ENCODE data around the gene CCDC47. TPM values are rescaled to one million over a fixed set of nuclear protein-coding genes. Genes with fewer than 3 reads are reported as not detected.

CCDC47 gene
- total RNA-seq, 1 experiment from 2014 or later = 79.4 TPM

GRCh38 chr17:63698886-63699637 lies 74.3 kb downstream of the CCDC47 start:
- H2AFZ ChIP-seq (ENCODE audit: low read length) = no peak overlapping the region
- peaks cover 5% of the 10 kb centered on the region for H3K27me3 Mint-ChIP-seq (ENCODE audit: low read depth)
- H3K9ac ChIP-seq (ENCODE audit: extremely low read depth, insufficient read length, low read length) = peak overlapping the region; percentile 1
- no peaks in the 10 kb centered on the region for H3K79me1 ChIP-seq (ENCODE audit: insufficient read depth, low read depth, low read length, poor library complexity, severe bottlenecking)
- no CpG with 5 or more reads among the region's 45 CpGs for WGBS (ENCODE audit: extremely low coverage, insufficient read length, low lambda C conversion rate)
- no peak overlapping the region for H4K91ac ChIP-seq (ENCODE audit: insufficient read length, low read depth, low read length)
- H3K79me2 ChIP-seq (ENCODE audit: insufficient read depth, low read length) = no peaks in the 10 kb centered on the region
- H3K27me3 ChIP-seq (ENCODE audit: insufficient read depth, low read length) = no peaks in the 10 kb centered on the region
- peaks cover 43 to 48% of the 10 kb centered on the region in 2 experiments for H3K4me1 Mint-ChIP-seq
- no peaks in the 10 kb centered on the region for H4K20me1 ChIP-seq (ENCODE audit: control insufficient read depth, insufficient read depth, insufficient read length)
- H3K4me1 ChIP-seq (ENCODE audit: insufficient read depth, low read length) = no peaks in the 10 kb centered on the region; the same call in 1 of the 2 replicates
- no peak overlapping the region for H3K14ac ChIP-seq (ENCODE audit: insufficient read depth, low read length)
- peaks cover 4 to 41% (median 14%) of the 10 kb centered on the region in 3 experiments for H3K36me3 Mint-ChIP-seq (ENCODE audit: insufficient read depth in 1 of 3, low read depth in 3 of 3)
- H2BK12ac ChIP-seq (ENCODE audit: insufficient read length, low read depth, low read length) = no peak overlapping the region
- no peak overlapping the region for H2BK15ac ChIP-seq (ENCODE audit: low read depth, low read length)
- H3T11ph ChIP-seq (ENCODE audit: low read length) = no peak overlapping the region
- no peak overlapping the region for H3K27ac Mint-ChIP-seq
- no peaks in the 10 kb centered on the region for H3K9me3 Mint-ChIP-seq
- no peak overlapping the region for H2BK120ac ChIP-seq (ENCODE audit: low read depth, low read length, poor library complexity, severe bottlenecking)
- H2BK20ac ChIP-seq (ENCODE audit: low read depth, low read length, poor library complexity, severe bottlenecking) = no peak overlapping the region
- no peak overlapping the region for H4K8ac ChIP-seq (replicated peaks; ENCODE audit: insufficient read length, low read depth, low read length)
- no peak overlapping the region for H3K4ac ChIP-seq (ENCODE audit: low read depth, low read length)
- peak overlapping the region; percentile 41 for H3K4me2 ChIP-seq (ENCODE audit: insufficient read depth, insufficient read length, low read length)
- no peak overlapping the region for H4K5ac ChIP-seq (ENCODE audit: insufficient read length, low read depth, low read length)
- H3K23me2 ChIP-seq (ENCODE audit: insufficient read length, low read depth, low read length, poor library complexity, severe bottlenecking) = peaks cover 20% of the 10 kb centered on the region
- DNase-seq = peak; percentile 75
- H3K56ac ChIP-seq (ENCODE audit: insufficient read length, low read depth, low read length) = no peak overlapping the region
- H3K9me3 ChIP-seq (ENCODE audit: control insufficient read depth, low read depth, low read length) = no peaks in the 10 kb centered on the region
- TF ChIP-seq, protein P1, sequence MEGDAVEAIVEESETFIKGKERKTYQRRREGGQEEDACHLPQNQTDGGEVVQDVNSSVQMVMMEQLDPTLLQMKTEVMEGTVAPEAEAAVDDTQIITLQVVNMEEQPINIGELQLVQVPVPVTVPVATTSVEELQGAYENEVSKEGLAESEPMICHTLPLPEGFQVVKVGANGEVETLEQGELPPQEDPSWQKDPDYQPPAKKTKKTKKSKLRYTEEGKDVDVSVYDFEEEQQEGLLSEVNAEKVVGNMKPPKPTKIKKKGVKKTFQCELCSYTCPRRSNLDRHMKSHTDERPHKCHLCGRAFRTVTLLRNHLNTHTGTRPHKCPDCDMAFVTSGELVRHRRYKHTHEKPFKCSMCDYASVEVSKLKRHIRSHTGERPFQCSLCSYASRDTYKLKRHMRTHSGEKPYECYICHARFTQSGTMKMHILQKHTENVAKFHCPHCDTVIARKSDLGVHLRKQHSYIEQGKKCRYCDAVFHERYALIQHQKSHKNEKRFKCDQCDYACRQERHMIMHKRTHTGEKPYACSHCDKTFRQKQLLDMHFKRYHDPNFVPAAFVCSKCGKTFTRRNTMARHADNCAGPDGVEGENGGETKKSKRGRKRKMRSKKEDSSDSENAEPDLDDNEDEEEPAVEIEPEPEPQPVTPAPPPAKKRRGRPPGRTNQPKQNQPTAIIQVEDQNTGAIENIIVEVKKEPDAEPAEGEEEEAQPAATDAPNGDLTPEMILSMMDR (conservative IDR thresholded peaks at IDR 0.05) = no peak
- H2BK5ac ChIP-seq (ENCODE audit: insufficient read length, low read length) = no peak overlapping the region
- H3K4me3 Mint-ChIP-seq = peak overlapping the region; percentile 74 to 82
- no peak overlapping the region for H3K27ac ChIP-seq (ENCODE audit: insufficient read length, low read depth, low read length)
- H3K23ac ChIP-seq (ENCODE audit: insufficient read length, low read depth, low read length) = no peak overlapping the region
- H3K18ac ChIP-seq (ENCODE audit: insufficient read length, low read depth, low read length) = no peak overlapping the region
- H2AK5ac ChIP-seq (ENCODE audit: insufficient read length, low read length) = no peak overlapping the region
